ENCODE data around the gene SRRM2.

SRRM2 gene

DNA sequence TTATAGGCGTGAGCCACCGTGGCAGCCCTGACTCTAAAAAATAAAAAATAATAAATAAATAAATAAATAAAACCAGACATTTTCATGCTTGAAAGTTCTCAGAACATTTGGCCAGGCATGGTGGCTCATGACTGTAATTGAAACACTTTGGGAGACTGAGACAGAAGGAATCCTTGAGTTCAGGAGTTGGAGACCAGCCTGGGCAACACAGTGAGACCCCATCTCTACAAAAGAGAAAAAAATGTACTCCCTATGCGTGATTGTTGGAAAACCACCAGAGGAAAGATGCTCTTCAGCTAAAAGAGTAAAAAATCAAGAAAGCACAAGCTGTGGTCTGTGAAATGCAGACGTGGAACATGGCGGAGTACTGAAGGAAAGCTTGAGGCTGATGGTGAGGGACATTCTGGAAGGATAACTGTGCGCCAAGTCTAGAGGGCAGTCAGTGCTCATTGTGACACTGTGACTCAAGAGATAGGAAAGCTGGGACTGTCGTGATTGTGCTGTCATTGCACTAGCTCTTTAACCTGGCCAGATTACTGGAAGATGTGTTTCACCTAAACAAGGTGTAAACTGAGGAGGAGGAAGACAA, 28.3 kb upstream of the SRRM2 start:
- H3K4me3 ChIP-seq (ENCODE audit: low read depth, low read length), result no peak overlapping the region
- H3K27me3 ChIP-seq, result no peaks in the 10 kb centered on the region
- TF ChIP-seq, protein P1, sequence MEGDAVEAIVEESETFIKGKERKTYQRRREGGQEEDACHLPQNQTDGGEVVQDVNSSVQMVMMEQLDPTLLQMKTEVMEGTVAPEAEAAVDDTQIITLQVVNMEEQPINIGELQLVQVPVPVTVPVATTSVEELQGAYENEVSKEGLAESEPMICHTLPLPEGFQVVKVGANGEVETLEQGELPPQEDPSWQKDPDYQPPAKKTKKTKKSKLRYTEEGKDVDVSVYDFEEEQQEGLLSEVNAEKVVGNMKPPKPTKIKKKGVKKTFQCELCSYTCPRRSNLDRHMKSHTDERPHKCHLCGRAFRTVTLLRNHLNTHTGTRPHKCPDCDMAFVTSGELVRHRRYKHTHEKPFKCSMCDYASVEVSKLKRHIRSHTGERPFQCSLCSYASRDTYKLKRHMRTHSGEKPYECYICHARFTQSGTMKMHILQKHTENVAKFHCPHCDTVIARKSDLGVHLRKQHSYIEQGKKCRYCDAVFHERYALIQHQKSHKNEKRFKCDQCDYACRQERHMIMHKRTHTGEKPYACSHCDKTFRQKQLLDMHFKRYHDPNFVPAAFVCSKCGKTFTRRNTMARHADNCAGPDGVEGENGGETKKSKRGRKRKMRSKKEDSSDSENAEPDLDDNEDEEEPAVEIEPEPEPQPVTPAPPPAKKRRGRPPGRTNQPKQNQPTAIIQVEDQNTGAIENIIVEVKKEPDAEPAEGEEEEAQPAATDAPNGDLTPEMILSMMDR (IDR thresholded peaks at IDR 0.05; ENCODE audit: low read depth, low read length), result no peak
- no peaks in the 10 kb centered on the region for H3K4me1 ChIP-seq
- no peak for DNase-seq
- H3K36me3 ChIP-seq, result no peaks in the 10 kb centered on the region
- no peaks in the 10 kb centered on the region for H3K9me3 ChIP-seq

DNA sequence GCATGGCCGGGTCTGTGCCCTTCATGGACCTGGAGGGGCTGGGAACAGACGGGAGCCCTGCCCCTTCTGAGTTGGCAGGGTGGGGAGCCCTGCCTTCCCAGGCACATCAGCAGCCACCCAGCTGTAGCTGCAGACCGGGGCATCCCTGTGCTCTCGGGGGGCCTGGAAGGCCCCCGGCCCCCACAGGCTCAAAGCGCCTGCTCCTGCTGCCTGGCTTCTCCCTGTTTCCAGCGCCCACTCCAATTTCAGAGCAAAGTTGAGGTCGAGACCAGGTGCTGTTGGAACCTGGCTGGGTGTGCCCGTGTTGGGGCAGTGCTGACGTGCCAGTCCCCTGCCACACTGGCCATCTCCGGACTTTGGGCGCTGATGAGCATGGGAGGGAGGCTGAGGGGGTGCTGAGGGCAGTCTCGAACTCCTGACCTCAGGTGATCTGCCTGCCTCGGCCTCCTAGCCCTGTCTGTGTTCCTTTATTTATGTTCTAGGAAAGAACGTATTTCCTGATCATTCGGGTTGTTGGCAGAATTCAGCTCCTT, 27.6 kb upstream of the SRRM2 start:
- H3K36me3 ChIP-seq, result no peaks in the 10 kb centered on the region
- TF ChIP-seq, protein P1 (IDR thresholded peaks at IDR 0.05; ENCODE audit: low read depth, low read length), result no peak
- H3K4me1 ChIP-seq, result no peaks in the 10 kb centered on the region
- no peak for DNase-seq
- no peaks in the 10 kb centered on the region for H3K27me3 ChIP-seq
- H3K9me3 ChIP-seq, result no peaks in the 10 kb centered on the region
- no peak overlapping the region for H3K4me3 ChIP-seq (ENCODE audit: low read depth, low read length)

DNA sequence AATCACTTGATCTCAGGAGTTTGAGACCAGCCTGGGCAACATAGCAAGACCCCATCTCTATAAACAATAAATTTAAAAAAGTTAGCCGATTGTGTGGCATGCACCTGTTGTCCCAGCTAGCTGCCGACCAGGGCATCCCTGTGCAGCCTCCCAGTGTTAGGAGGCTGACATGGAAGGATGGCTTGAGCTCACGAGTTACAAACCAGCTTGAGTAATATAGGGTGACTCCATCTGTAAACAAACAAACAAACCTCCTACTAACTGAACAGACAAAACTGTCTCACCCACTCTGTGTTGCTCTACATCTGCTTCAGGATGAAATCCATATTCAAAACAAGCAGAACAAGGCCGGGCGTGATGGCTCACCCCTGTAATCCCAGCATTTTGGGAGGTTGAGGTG, 25.5 kb upstream of the SRRM2 start:
- no peak for DNase-seq
- Histone ChIP-seq H3K9me3 (no peaks in the 10 kb centered on the region), H3K36me3 (no peaks in the 10 kb centered on the region), H3K4me1 (no peaks in the 10 kb centered on the region), H3K27me3 (no peaks in the 10 kb centered on the region), H3K4me3 (ENCODE audit: low read depth, low read length) (no peak overlapping the region)
- TF ChIP-seq, protein P1 (IDR thresholded peaks at IDR 0.05; ENCODE audit: low read depth, low read length), result no peak

DNA sequence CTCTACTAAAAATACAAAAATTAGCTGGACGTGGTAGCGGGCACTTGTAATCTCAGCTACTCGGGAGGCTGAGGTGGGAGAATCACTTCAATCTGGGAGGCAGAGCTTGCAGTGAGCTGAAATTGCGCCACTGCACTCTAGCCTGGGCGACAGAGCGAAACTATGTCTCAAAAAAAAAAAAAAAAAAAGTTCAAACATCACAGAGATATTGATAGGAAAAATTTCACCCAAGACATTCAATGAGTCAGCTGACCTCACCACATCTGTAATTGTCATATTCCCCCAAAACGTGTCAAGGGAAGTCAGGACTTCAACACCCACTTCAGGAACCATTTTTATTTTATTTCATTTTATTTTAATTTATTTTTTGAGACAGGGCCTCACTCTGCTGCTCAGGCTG, 24.4 kb upstream of the SRRM2 start:
- no peaks in the 10 kb centered on the region for H3K27me3 ChIP-seq
- TF ChIP-seq, protein P1 (IDR thresholded peaks at IDR 0.05; ENCODE audit: low read depth, low read length), result no peak
- DNase-seq, result no peak
- no peak overlapping the region for H3K4me3 ChIP-seq (ENCODE audit: low read depth, low read length)
- H3K4me1 ChIP-seq, result no peaks in the 10 kb centered on the region
- H3K36me3 ChIP-seq, result no peaks in the 10 kb centered on the region
- no peaks in the 10 kb centered on the region for H3K9me3 ChIP-seq

DNA sequence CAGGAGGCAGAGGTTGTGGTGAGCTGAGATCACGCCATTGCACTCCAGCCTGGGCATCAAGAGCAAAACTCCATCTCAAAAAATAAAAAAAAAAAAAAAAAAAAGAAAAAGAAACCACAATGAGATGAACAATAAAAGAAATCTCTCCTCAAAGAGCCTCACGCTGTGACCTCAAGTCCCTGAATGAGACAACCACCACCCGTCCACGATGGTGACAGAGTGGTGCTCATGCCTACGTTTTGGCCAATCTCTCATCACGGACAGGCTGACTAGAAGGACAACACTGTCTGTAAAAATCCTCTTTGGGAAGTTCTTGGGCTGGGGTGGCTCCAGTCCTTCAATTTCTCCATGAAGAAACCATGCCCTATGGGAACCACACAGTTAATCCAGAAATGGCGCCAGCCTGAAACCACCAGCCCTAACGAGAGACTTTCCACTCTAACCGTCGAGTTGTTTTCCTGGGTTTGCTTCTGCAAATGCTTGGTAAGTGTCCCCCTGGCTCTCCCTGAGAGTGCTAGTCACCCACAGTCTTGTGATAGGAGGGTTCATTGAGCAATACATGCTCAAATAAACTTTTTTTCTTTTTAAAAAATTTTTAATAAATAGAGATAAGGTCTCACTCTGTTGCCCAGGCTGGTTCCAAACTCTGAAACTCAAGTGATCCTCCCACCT, 17.5 kb upstream of the SRRM2 start:
- Histone ChIP-seq H3K4me3 (ENCODE audit: low read depth, low read length) (no peak overlapping the region), H3K9me3 (no peaks in the 10 kb centered on the region), H3K27me3 (no peaks in the 10 kb centered on the region), H3K36me3 (no peaks in the 10 kb centered on the region), H3K4me1 (no peaks in the 10 kb centered on the region)
- TF ChIP-seq, protein P1 (IDR thresholded peaks at IDR 0.05; ENCODE audit: low read depth, low read length), result no peak
- no peak for DNase-seq
